Measurements from ENCODE around the gene GDF9. TPM values are rescaled to one million over a fixed set of nuclear protein-coding genes. Genes with fewer than 3 reads are reported as not detected.

The GDF9 gene
- total RNA-seq, 4 donors from 2014 or later = 0.22 to 0.75 (median 0.51) TPM; not detected in 1

DNA sequence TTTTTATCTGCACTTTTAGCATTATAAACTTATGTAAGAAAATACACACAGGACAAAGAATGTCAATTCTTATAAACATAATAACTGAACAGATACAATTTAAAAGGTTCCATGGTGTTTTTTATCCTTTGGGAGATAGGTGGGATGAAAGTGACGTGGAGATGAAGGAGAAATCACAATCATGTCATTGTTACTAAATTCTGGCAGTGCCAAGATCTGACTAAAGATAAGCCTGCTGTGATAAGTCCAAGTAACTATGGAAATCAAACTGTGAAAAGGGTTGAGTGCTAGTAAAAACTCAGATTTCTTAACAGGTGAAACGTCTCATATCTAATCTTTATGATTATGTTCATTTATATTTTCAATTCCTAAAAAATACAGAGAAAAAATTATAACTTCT is 18.3 kb upstream of the GDF9 start:
- no peak for TF ChIP-seq CTCF (IDR thresholded peaks at IDR 0.05; ENCODE audit: low read depth)

DNA sequence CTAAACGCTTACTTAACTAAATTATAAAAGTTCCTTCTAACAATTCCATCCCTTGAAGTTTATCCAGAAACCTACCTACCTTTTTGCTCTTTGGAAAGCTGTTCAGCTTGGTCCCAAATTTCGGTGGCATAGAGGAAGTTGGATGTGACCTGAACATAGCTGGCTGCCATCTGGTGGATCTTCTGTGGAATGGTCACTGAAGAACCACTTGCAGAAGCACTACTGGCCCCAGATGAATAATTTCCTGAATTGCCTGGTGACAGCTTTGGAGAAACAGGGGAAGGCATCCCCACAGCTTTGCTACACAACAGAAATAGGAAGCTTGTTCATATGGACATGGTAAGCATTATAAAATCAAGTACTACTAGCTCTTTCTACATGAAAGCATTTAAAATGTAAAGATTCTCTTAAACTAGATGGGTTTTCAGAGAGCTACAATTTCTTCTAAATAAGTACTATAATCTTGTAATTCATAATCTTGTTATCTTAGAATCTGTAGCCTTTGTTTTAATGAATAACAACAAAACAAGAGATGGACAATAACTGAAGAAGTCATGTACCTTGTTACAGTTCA is 17.1 kb upstream of the GDF9 start:
- TF ChIP-seq CTCF (IDR thresholded peaks at IDR 0.05; ENCODE audit: low read depth) = no peak

- no peak for TF ChIP-seq CTCF (IDR thresholded peaks at IDR 0.05; ENCODE audit: low read depth)
Measured at GRCh38 chr5:132877938-132878337, 11.7 kb upstream of the GDF9 start.

- TF ChIP-seq CTCF (IDR thresholded peaks at IDR 0.05; ENCODE audit: low read depth) = no peak
Measured at GRCh38 chr5:132877466-132877865, 11.2 kb upstream of the GDF9 start.

DNA sequence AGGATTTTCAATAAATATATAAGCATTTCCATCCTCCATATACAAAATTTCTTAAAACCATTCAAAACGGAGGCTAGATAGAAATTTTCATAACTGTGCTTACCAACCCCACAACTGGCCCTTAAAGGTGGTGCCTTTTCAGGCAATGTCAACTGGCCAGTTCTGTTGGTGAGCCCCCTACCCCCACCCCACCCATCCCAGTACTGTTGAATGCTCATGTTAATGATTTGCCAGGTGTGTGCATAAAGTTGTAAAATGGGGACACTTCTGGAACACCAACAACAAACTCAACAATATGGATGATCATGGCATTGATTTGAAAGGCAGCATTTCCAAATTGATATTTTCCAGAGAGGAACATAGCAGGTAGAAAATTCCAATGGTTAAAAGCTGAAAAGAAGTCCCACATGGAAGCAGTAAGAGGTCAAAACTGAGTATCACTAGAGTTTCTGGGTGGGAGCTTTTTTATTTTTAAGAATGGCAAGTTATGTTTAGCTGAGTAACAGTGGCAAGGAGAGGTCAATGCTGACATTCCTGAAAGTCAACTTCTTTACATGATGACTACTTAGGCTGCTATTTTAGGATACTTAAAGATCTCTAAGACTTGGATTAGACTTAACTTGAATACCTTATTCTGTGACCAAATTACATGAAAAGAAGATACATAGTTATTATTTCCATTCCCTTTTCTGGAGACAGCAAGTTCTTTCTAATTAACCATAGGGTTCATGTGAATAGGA is 9.9 kb upstream of the GDF9 start:
- TF ChIP-seq CTCF (IDR thresholded peaks at IDR 0.05; ENCODE audit: low read depth) = no peak

- no peak for TF ChIP-seq CTCF (IDR thresholded peaks at IDR 0.05; ENCODE audit: low read depth)
Measured at GRCh38 chr5:132873930-132874271, 7.6 kb upstream of the GDF9 start.

GRCh38 chr5:132873119-132873929 is 7.1 kb upstream of the GDF9 start, which contains the start of gene LEAP2:
TSS of gene LEAP2 (plus strand) at chr5:132873668. CDS start at chr5:132873695, 27 bp downstream.
- no peak for TF ChIP-seq CTCF (IDR thresholded peaks at IDR 0.05; ENCODE audit: low read depth)
